Activated CD8-positive, alpha-beta memory T cell treated with anti-CD3 and anti-CD28 coated beads, Interleukin-2, amount 50 U/mL, for 48 hours (primary cell): ENCODE data around the gene KRTAP10-7.
"Not testable (repeated sequence)": the region's sequence is repeated elsewhere in the genome, so short reads cannot be mapped to it uniquely, and the experiment has no call there.

Experiments used
- DNase-seq: peaks from one replicate; pipeline ENCODE4 v3.0.0-alpha.2; 2020

The KRTAP10-7 gene

GRCh38 chr21:44612669-44613229, 12.4 kb downstream of the KRTAP10-7 start:
- no peak for DNase-seq

DNA sequence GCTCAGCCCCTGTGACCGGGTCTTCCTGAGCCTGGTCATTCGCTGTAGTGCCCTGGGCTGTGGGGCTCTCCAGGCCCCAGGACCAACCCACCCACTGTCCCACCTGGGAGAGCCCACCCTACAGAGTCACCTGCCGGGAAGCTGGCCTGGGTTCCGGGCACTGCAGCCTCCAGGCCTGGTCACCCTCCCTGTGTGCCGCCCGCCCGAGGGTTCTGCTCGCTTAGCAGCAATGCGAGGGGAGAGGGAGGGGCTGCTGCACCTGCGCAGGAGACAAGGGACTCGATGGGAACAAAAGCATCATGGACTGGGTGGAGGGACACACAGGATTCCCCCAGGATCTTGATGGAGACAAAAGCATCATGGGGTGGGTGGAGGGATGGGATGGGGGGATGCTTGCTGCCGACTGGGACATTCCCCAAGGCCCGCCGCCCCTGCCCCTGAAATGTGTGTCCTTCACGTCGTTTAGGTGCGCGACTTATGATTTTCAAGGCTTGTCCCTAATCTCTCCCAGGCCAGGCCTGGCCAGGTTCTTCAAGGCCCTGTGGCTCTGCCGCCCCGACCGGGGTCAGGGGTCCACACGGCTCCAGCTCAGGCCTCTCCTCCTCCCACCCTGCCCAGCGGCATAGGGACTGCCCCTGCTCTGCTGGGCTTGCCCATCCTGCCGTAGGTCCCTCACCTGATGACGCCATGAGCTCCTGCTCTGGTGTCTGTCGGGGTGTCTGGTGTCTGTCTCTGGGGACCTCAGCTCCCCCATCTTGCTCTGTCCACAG, 13.2 kb downstream of the KRTAP10-7 start:
- no peak for DNase-seq

DNA sequence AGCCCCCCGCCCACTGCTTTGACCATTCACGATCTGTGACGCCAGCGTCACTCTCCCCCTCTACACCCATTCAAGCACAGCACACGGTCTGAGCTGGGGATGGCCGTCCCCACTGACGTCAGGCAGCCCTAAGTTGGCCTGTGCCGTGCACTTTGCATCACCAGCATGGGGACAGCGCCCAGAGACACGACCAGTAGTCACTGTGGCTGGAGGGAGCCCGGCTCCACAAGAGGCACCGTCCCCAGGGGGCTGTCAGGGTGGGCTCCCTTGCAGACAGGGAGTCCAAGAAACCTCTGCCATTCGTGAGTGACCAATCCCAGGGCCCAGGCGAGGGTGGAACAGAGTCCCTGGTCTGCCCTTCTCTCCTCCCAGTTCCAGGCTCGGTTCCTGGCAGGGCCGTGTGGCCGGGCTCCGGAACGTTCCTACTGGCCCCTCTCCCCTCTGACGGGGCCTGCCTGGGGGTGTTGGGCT, 13.8 kb downstream of the KRTAP10-7 start:
- no peak for DNase-seq

DNA sequence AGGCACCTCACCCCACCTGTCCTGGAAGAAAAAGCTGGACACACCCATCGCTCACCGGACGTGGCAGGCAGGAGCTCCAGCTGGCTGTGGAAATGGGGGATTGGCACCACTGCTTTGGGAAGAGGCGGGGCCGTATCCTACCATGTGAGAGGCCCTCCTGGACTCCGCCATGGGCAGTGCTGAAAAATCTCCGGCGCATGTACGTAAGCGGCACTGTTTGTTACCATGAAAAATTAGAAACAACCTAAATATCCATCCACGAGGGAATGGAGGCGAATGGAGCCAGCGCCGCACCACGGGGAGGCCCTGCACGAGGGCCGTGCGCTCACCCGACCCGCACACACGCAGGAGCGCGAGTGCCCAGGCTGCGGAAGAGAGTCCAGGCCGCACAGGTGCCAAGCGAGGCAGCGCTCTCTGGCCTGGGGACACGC, 14.6 kb downstream of the KRTAP10-7 start:
- no peak for DNase-seq

DNA sequence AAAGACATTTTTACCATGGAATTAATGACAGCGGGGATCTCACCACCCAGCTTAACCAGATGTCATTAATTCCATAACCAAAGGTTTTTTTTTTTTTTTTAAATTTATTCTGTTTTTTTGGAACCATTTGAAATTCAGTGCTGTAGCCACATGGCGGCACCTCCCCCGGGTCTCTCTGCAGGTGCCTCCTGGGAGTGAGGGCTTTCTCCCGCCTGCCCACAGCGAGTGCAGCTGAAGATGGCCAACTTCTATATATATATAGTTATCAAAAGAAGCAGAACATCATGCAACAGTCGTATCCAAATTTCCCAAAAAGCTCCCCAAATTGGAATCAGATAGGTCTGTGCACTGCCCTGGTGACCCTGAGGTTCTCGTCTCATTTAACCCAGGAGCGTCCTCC, 15.1 kb downstream of the KRTAP10-7 start:
- no peak for DNase-seq

GRCh38 chr21:44615911-44616590, 15.7 kb downstream of the KRTAP10-7 start:
- no peak for DNase-seq

GRCh38 chr21:44616591-44616926, 16.2 kb downstream of the KRTAP10-7 start:
- no peak for DNase-seq

DNA sequence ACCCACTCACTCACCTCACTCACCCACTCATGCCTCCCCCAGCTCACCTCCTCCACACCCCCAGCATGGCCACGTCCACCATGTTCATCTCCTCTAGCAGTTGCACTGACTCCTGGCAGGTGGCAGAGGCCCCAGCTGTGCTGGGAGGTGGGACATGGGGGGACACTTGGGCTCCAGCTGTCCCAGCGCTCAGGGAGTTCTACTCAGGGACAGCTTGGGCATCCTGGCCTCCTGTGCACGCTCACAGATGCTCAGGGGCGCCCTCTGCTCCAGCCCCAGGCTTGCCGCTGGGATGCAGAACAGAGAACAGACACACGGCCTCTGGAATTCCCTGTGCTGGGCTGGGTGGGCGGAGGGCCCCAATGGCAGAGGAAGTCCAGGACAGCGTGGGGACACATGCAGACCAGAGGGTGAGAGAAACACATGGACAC, 16.7 kb downstream of the KRTAP10-7 start:
- no peak for DNase-seq

GRCh38 chr21:44618504-44618903, 18.1 kb downstream of the KRTAP10-7 start:
- DNase-seq = no peak

GRCh38 chr21:44618909-44619308, 18.5 kb downstream of the KRTAP10-7 start:
- DNase-seq = peak; percentile 64

GRCh38 chr21:44619886-44620285, 19.5 kb downstream of the KRTAP10-7 start:
- no peak for DNase-seq

- DNase-seq = no peak
Measured at GRCh38 chr21:44623575-44623974, 23.2 kb downstream of the KRTAP10-7 start.

DNA sequence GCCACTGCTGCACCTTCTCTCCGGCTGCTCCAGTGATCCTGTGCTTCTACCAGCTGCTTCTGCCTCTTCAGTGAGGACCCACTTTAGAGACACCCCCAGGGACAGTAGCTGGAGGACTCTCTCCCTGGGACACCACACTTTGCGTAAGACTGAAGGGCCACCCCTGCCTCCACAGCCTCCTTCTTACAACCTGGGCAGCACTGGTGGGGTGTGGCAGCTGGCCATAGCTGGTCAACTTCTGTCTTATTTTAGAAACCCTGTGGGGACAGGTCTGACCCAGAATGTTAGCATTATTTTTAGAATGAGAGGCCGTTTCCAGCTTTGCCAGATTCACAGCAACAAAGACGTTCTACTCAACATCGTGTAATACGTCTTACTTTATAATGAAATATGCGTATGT, 25.4 kb downstream of the KRTAP10-7 start:
- DNase-seq = no peak

- peak; percentile 42 for DNase-seq
Measured at GRCh38 chr21:44626262-44626661, 25.9 kb downstream of the KRTAP10-7 start.

DNA sequence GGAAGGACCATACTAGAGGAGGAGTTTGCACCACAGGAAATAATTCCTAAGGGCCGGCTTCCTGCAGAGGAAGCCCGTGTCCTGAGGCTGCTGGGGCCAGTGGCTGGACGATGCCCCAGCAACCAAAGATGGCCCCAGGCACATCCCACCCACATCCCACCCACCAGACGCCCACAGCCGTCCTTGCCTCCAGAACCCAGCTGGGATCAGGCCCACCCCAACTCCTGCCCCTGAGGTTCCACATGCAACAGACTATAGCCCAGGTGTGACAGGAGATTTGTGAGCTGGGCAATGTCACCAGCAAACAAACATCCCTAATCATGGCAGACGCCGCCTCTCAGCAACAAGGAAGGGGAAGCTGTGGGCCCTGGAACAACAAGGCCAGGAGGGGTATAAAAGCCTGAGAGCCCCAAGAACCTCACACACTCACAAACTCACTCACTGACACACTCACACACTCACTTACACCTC, 26.3 kb downstream of the KRTAP10-7 start, which contains the start of gene KRTAP10-9:
Gene KRTAP10-9, plus strand, starts transcription at position 421 of the 471 bp plus-strand sequence. CDS start 79 bp downstream, outside the sequence.
- DNase-seq = no peak

GRCh38 chr21:44627181-44627822, 26.9 kb downstream of the KRTAP10-7 start:
- peak; percentile 43 for DNase-seq

DNA sequence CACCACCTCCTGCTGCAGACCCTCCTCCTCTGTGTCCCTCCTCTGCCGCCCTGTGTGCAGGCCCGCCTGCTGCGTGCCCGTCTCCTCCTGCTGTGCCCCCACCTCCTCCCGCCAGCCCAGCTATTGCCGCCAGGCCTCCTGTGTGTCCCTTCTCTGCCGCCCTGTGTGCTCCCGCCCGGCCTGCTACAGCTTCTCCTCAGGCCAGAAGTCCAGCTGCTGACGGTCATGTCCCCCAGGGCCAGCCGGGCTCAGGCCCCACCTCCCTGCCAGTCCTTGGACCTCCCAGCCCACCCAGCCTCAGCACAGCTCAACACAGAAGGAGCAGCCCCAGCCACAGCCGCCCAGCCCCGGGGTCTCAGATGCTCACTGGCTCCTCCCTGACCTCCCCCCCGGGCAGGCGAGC, 27.4 kb downstream of the KRTAP10-7 start:
- not testable (repeated sequence) for DNase-seq

DNA sequence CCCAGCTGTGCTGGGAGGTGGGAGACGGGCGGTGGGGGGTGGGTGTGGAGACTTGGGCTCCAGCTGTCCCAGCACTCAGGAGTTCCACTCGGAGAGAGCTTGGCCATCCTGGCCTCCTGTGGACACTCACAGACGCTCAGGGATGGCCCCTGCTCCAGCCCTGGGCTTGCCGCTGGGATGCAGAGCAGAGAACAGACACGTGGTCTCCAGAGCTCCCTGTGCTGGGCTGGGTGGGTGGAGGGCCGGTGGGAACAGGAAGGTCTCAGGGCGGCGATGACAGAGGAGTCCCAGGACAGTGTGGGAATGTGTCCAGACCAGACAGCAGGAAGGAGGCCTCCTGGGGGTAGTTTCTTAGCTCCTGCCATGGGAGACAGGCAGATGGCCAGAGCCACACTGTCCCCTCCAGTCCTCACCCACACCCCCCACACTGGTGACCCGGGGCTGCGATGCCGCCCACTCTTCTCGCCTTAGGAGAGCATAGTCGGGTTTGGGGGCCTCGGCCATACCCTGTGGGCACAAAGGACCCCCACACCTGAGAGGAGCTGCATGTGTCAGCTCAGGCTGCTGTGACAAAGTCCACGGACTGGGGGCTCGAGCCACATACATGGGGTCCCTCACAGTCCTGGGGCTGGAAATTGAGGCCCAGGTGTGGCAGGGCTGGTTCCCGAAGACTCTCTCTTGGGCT, 28.5 kb downstream of the KRTAP10-7 start:
- DNase-seq = no peak

GRCh38 chr21:44630440-44630839, 30.0 kb downstream of the KRTAP10-7 start:
- DNase-seq = no peak

GRCh38 chr21:44632067-44632466, 31.7 kb downstream of the KRTAP10-7 start:
- no peak for DNase-seq

GRCh38 chr21:44636209-44637017, 36.0 kb downstream of the KRTAP10-7 start:
- DNase-seq = no peak
